H9 (cell line): ENCODE data around the gene LRRTM2. TPM values are rescaled to one million over a fixed set of nuclear protein-coding genes. Genes with fewer than 3 reads are reported as not detected.
A peak's percentile ranks its signal among the peaks of the same experiment; 100 is the strongest.

Experiments used
- DNase-seq: peaks from one replicate; pipeline ENCODE4 v3.0.0-alpha.2; 2017
- H2AFZ ChIP-seq: one replicate; pipeline ENCODE4 v1.6.1; 2013; ENCODE audit warnings: mild to moderate bottlenecking, low read length, control low read depth, moderate library complexity
- H2AK5ac ChIP-seq: 2 replicates; pipeline ENCODE4 v1.6.1; 2013; ENCODE audit warnings: low read length, control low read depth, mixed read lengths; ENCODE audit not compliant: insufficient read length
- H2BK120ac ChIP-seq: one replicate; pipeline ENCODE4 v1.6.1; 2013; ENCODE audit warnings: low read depth, mild to moderate bottlenecking, low read length, control low read depth, inconsistent platforms; ENCODE audit not compliant: poor library complexity, severe bottlenecking
- H2BK12ac ChIP-seq: 2 replicates; pipeline ENCODE4 v1.6.1; 2013; ENCODE audit warnings: low read length, control low read depth, mixed read lengths, low read depth; ENCODE audit not compliant: insufficient read length
- H2BK15ac ChIP-seq: 2 replicates; pipeline ENCODE4 v1.6.1; 2013; ENCODE audit warnings: low read depth, low read length, control low read depth
- H2BK20ac ChIP-seq: one replicate; pipeline ENCODE4 v1.6.1; 2013; ENCODE audit warnings: low read depth, mild to moderate bottlenecking, low read length, control low read depth, inconsistent platforms; ENCODE audit not compliant: poor library complexity, severe bottlenecking
- H2BK5ac ChIP-seq: 2 replicates; pipeline ENCODE4 v1.6.1; 2013; ENCODE audit warnings: low read length, control low read depth, mixed read lengths; ENCODE audit not compliant: insufficient read length
- H3K14ac ChIP-seq: 2 replicates; pipeline ENCODE4 v1.6.1; 2013; ENCODE audit warnings: low read length, control low read depth; ENCODE audit not compliant: insufficient read depth
- H3K18ac ChIP-seq: 2 replicates; pipeline ENCODE4 v1.6.1; 2013; ENCODE audit warnings: low read depth, mild to moderate bottlenecking, mixed read lengths, low read length, control low read depth; ENCODE audit not compliant: insufficient read length
- H3K23ac ChIP-seq: 2 replicates; pipeline ENCODE4 v1.6.1; 2013; ENCODE audit warnings: low read length, control low read depth, mixed read lengths, low read depth; ENCODE audit not compliant: insufficient read length
- H3K23me2 ChIP-seq: 2 replicates; pipeline ENCODE4 v1.6.1; 2013; ENCODE audit warnings: low read depth, mild to moderate bottlenecking, mixed read lengths, low read length, control low read depth; ENCODE audit not compliant: insufficient read length, poor library complexity, severe bottlenecking
- H3K27ac ChIP-seq: 2 replicates; pipeline ENCODE4 v1.5.1; 2013; ENCODE audit warnings: low read length, control low read depth, mixed read lengths, low read depth; ENCODE audit not compliant: insufficient read length
- H3K27me3 ChIP-seq: 2 replicates; pipeline ENCODE4 v1.6.1; 2013; ENCODE audit warnings: low read length, control low read depth, inconsistent platforms; ENCODE audit not compliant: insufficient read depth
- H3K4ac ChIP-seq: 2 replicates; pipeline ENCODE4 v1.6.1; 2013; ENCODE audit warnings: low read depth, mild to moderate bottlenecking, control low read depth, inconsistent platforms, low read length, moderate library complexity
- H3K4me1 ChIP-seq: 2 replicates; pipeline ENCODE4 v1.6.1; 2013; ENCODE audit warnings: low read length, control low read depth, inconsistent platforms; ENCODE audit not compliant: insufficient read depth
- H3K4me2 ChIP-seq: 2 replicates; pipeline ENCODE4 v1.6.1; 2013; ENCODE audit warnings: low read length, control low read depth, mixed read lengths; ENCODE audit not compliant: insufficient read length, insufficient read depth
- H3K56ac ChIP-seq: 2 replicates; pipeline ENCODE4 v1.6.1; 2013; ENCODE audit warnings: low read depth, mild to moderate bottlenecking, mixed read lengths, low read length, control low read depth; ENCODE audit not compliant: insufficient read length
- H3K79me1 ChIP-seq: 2 replicates; pipeline ENCODE4 v1.6.1; 2013; ENCODE audit warnings: low read depth, mild to moderate bottlenecking, moderate library complexity, low read length, control low read depth, inconsistent platforms; ENCODE audit not compliant: insufficient read depth, poor library complexity, severe bottlenecking
- H3K79me2 ChIP-seq: 2 replicates; pipeline ENCODE4 v1.6.1; 2013; ENCODE audit warnings: low read length, control low read depth, inconsistent platforms; ENCODE audit not compliant: insufficient read depth
- H3K9ac ChIP-seq: 2 replicates; pipeline ENCODE4 v1.6.1; 2013; ENCODE audit warnings: low read length, control low read depth, mixed read lengths; ENCODE audit not compliant: insufficient read length; ENCODE audit errors: extremely low read depth
- H3K9me3 ChIP-seq: one replicate; pipeline ENCODE4 v1.6.1; 2013; ENCODE audit warnings: low read depth, low read length, inconsistent platforms; ENCODE audit not compliant: control insufficient read depth
- H3T11ph ChIP-seq: one replicate; pipeline ENCODE4 v1.6.1; 2013; ENCODE audit warnings: mild to moderate bottlenecking, low read length, control low read depth, inconsistent platforms
- H4K20me1 ChIP-seq: one replicate; pipeline ENCODE4 v1.6.1; 2013; ENCODE audit not compliant: control insufficient read depth, insufficient read length, insufficient read depth
- H4K5ac ChIP-seq: 2 replicates; pipeline ENCODE4 v1.6.1; 2013; ENCODE audit warnings: low read depth, mild to moderate bottlenecking, mixed read lengths, low read length, control low read depth; ENCODE audit not compliant: insufficient read length
- H4K8ac ChIP-seq: replicated peaks from 2 replicates; pipeline ENCODE4 v1.6.1; 2013; ENCODE audit warnings: low read length, control low read depth, mixed read lengths, low read depth; ENCODE audit not compliant: insufficient read length
- H4K91ac ChIP-seq: 2 replicates; pipeline ENCODE4 v1.6.1; 2013; ENCODE audit warnings: low read depth, mild to moderate bottlenecking, moderate library complexity, mixed read lengths, low read length, control low read depth; ENCODE audit not compliant: insufficient read length
- H3K27ac Mint-ChIP-seq, 3 experiments: 2 replicates in 2 of 3; 3 replicates in 1 of 3; pipeline ENCODE4 v1.8.0; 2020 to 2021; ENCODE audit warnings: mixed read lengths in 3 of 3, mild to moderate bottlenecking in 1 of 3, moderate library complexity in 1 of 3
- H3K27me3 Mint-ChIP-seq: 2 replicates; pipeline ENCODE4 v1.8.0; 2021; ENCODE audit warnings: low read depth, mild to moderate bottlenecking, moderate library complexity, mixed read lengths
- H3K36me3 Mint-ChIP-seq, 3 experiments: 2 replicates in 2 of 3; 3 replicates in 1 of 3; pipeline ENCODE4 v1.8.0; 2020 to 2021; ENCODE audit warnings: low read depth in 3 of 3, mixed read lengths in 3 of 3; ENCODE audit not compliant: insufficient read depth in 1 of 3
- H3K4me1 Mint-ChIP-seq, 2 experiments: 2 replicates each; pipeline ENCODE4 v1.8.0; 2020; ENCODE audit warnings: mixed read lengths in 2 of 2
- H3K4me3 Mint-ChIP-seq, 2 experiments: 2 replicates in 1 of 2; 3 replicates in 1 of 2; pipeline ENCODE4 v1.8.0; 2020 to 2021; ENCODE audit warnings: mild to moderate bottlenecking in 2 of 2, mixed read lengths in 2 of 2, moderate library complexity in 1 of 2
- H3K9me3 Mint-ChIP-seq, 2 experiments: 2 replicates in 1 of 2; 3 replicates in 1 of 2; pipeline ENCODE4 v1.8.0; 2020; ENCODE audit warnings: mild to moderate bottlenecking in 2 of 2, mixed read lengths in 2 of 2, moderate library complexity in 1 of 2
- CTCF ChIP-seq: fragments of 200-600 bp; sonication (generic); conservative IDR thresholded peaks from 3 replicates; pipeline ENCODE4 v1.8.0; 2021; ENCODE audit warnings: antibody characterized with exemption, mild to moderate bottlenecking
- WGBS: extraction: QIAGEN DNeasy Blood & Tissue Kit; methylation state at CpG from one replicate; pipeline ENCODE4 v1.1.7; 2013; ENCODE audit warnings: missing lambda C conversion rate, low lambda C conversion rate, mixed read lengths; ENCODE audit not compliant: insufficient read length; ENCODE audit errors: extremely low coverage; 5-methylcytosine and 5-hydroxymethylcytosine counted together
- total RNA-seq: library from RNA; stranded (reverse); gene quantifications from 2 replicates; pipeline ENCODE4 v1.2.1, GENCODE V29; 2021

LRRTM2 gene
- total RNA-seq, 1 experiment from 2014 or later, result not detected

GRCh38 chr5:138909734-138910133 is 34.6 kb upstream of the LRRTM2 start:
- Histone ChIP-seq H3K18ac (no peak overlapping the region), H4K8ac (no peak overlapping the region), H2AK5ac (no peak overlapping the region), H4K5ac (no peak overlapping the region), H3K4me1 (no peaks in the 10 kb centered on the region), H3K9me3 (no peaks in the 10 kb centered on the region), H2BK12ac (no peak overlapping the region), H3K14ac (no peak overlapping the region), H3K4ac (no peak overlapping the region), H4K20me1 (no peaks in the 10 kb centered on the region), H3K56ac (no peak overlapping the region), H2BK20ac (no peak overlapping the region), H3K23ac (no peak overlapping the region), H3K27ac (no peak overlapping the region), H4K91ac (no peak overlapping the region), H2BK5ac (no peak overlapping the region), H3K79me2 (no peaks in the 10 kb centered on the region), H3K27me3 (no peaks in the 10 kb centered on the region), H3K23me2 (no peaks in the 10 kb centered on the region), H3K9ac (no peak overlapping the region), H2BK120ac (no peak overlapping the region), H2AFZ (no peak overlapping the region), H3K79me1 (peaks cover 8% of the 10 kb centered on the region), H3K4me2 (no peak overlapping the region), H3T11ph (no peak overlapping the region), H2BK15ac (no peak overlapping the region)
- Mint-ChIP-seq H3K4me3 (no peak overlapping the region), H3K36me3 (peaks cover 0 to 65% (median 54%) of the 10 kb centered on the region in 3 experiments; a peak in 6 of 7 replicates), H3K9me3 (no peaks in the 10 kb centered on the region), H3K27me3 (no peaks in the 10 kb centered on the region), H3K27ac (peak overlapping the region in 2 of 3 experiments; percentile 3 to 16; a peak in 3 of 7 replicates), H3K4me1 (peaks cover 0 to 7% of the 10 kb centered on the region in 2 experiments; a peak in 1 of 4 replicates)
- TF ChIP-seq CTCF, result no peak
- WGBS, result no CpG with 5 or more reads among the region's 2 CpGs
- DNase-seq, result no peak
